SK-N-SH (cell line): Measurements from ENCODE around the gene PAQR5. TPM values are rescaled to one million over a fixed set of nuclear protein-coding genes. Genes with fewer than 3 reads are reported as not detected.

Source experiments
- CTCF ChIA-PET: fragments of 300-600, 350-600 bp; formaldehyde crosslinking; extraction: SDS; loops from one replicate; lab custom pipeline; 2021; lab: Yijun Ruan, JAX
- POLR2A ChIA-PET: fragments of 350-600 bp; sonication (Branson Sonifier 250); formaldehyde crosslinking; extraction: SDS; loops from one replicate; lab custom pipeline; 2020; ENCODE audit warnings: antibody characterized with exemption, inconsistent platforms; lab: Yijun Ruan, JAX
- DNase-seq: peaks from one replicate; pipeline ENCODE4 v3.0.0; 2012
- H2AFZ ChIP-seq: fragments of 200-600 bp; sonication (generic); 2 replicates; pipeline ENCODE4 v1.8.1; 2016; ENCODE audit warnings: antibody characterized with exemption, mild to moderate bottlenecking, low read depth
- H3F3A ChIP-seq: fragments of 200-600 bp; sonication (generic); replicated peaks from 2 replicates; pipeline ENCODE3; 2016; ENCODE audit warnings: antibody characterized with exemption, mild to moderate bottlenecking; ENCODE audit not compliant: insufficient read depth
- H3K27ac ChIP-seq, 2 experiments: fragments of 200-500 bp in 1 of 2; fragments of 200-600 bp in 1 of 2; sonication (Bioruptor generic) in 1 of 2; sonication (generic), shearing (Covaris generic) in 1 of 2; 2 replicates each; pipeline versions ENCODE4 v1.5.1 to v1.6.1; 2014 to 2016; ENCODE audit warnings: low read depth in 2 of 2, inconsistent platforms in 1 of 2, low read length in 1 of 2, mild to moderate bottlenecking in 1 of 2, mixed read lengths in 1 of 2
- H3K27me3 ChIP-seq: fragments of 200-600 bp; sonication (generic), shearing (Covaris generic); 2 replicates; pipeline ENCODE4 v1.6.1; 2016; ENCODE audit warnings: mixed run types; ENCODE audit not compliant: insufficient read depth
- H3K36me3 ChIP-seq, 2 experiments: fragments of 200-500 bp in 1 of 2; fragments of 200-600 bp in 1 of 2; sonication (Bioruptor generic) in 1 of 2; sonication (generic) in 1 of 2; replicated peaks in 1 of 2; 2 replicates each; pipeline versions ENCODE3 to v1.5.1; 2014 to 2016; ENCODE audit warnings: low read length in 1 of 2, mild to moderate bottlenecking in 1 of 2; ENCODE audit not compliant: insufficient read depth in 2 of 2, control insufficient read depth in 1 of 2
- H3K4me1 ChIP-seq, 2 experiments: fragments of 200-500 bp in 1 of 2; fragments of 200-600 bp in 1 of 2; sonication (Bioruptor generic) in 1 of 2; sonication (generic), shearing (Covaris generic) in 1 of 2; 2 replicates each; pipeline versions ENCODE4 v1.5.1 to v1.6.1; 2014 to 2016; ENCODE audit warnings: low read depth in 1 of 2, low read length in 1 of 2, mixed run types in 1 of 2; ENCODE audit not compliant: insufficient read depth in 2 of 2, control insufficient read depth in 1 of 2
- H3K4me2 ChIP-seq: fragments of 200-600 bp; sonication (generic), shearing (Covaris generic); 2 replicates; pipeline ENCODE4 v1.6.1; 2017; ENCODE audit warnings: mixed run types
- H3K4me3 ChIP-seq, 2 experiments: fragments of 200-500 bp in 1 of 2; fragments of 200-600 bp in 1 of 2; sonication (Bioruptor generic) in 1 of 2; sonication (generic), shearing (Covaris generic) in 1 of 2; 2 replicates each; pipeline versions ENCODE4 v1.5.1 to v1.8.1; 2014 to 2016; ENCODE audit warnings: low read depth in 2 of 2, inconsistent platforms in 1 of 2, low read length in 1 of 2, mild to moderate bottlenecking in 1 of 2, mixed read lengths in 1 of 2, moderate library complexity in 1 of 2
- H3K79me2 ChIP-seq: fragments of 200-600 bp; sonication (generic); 2 replicates; pipeline ENCODE4 v1.8.1; 2017; ENCODE audit warnings: mild to moderate bottlenecking; ENCODE audit not compliant: insufficient read depth
- H3K9ac ChIP-seq: fragments of 200-600 bp; sonication (generic); 2 replicates; pipeline ENCODE4 v1.6.1; 2017; ENCODE audit warnings: mixed run types
- H3K9me2 ChIP-seq: fragments of 200-600 bp; sonication (generic); 2 replicates; pipeline ENCODE4 v1.6.1; 2017; ENCODE audit warnings: mixed run types
- H3K9me3 ChIP-seq: fragments of 200-600 bp; sonication (generic); 2 replicates; pipeline ENCODE4 v1.6.1; 2017; ENCODE audit warnings: mixed run types, mild to moderate bottlenecking, moderate library complexity
- H4K20me1 ChIP-seq: fragments of 200-600 bp; sonication (generic); 2 replicates; pipeline ENCODE4 v1.6.1; 2017; ENCODE audit warnings: mild to moderate bottlenecking, mixed run types; ENCODE audit not compliant: insufficient read depth
- ELF1 ChIP-seq: IDR thresholded peaks from 2 replicates; pipeline ENCODE4 v1.4.0; 2012
- EP300 ChIP-seq, 2 experiments: IDR thresholded peaks; 2 replicates each; pipeline versions ENCODE4 v1.4.0 to v1.6.1; 2012; ENCODE audit warnings: borderline replicate concordance in 1 of 2, low read depth in 1 of 2, low read length in 1 of 2
- EZH2phosphoT487 ChIP-seq: fragments of 200-600 bp; sonication (generic); IDR thresholded peaks from 2 replicates; pipeline ENCODE4 v1.6.1; 2017; ENCODE audit warnings: low read depth, mixed run types, mild to moderate bottlenecking, antibody characterized with exemption, moderate library complexity, borderline replicate concordance
- JUND ChIP-seq: IDR thresholded peaks from 2 replicates; pipeline ENCODE4 v1.4.0; 2012
- MEF2A ChIP-seq: IDR thresholded peaks from 2 replicates; pipeline ENCODE4 v1.4.0; 2012; ENCODE audit warnings: low read depth, borderline replicate concordance
- MXI1 ChIP-seq: IDR thresholded peaks from 2 replicates; pipeline ENCODE4 v1.6.1; 2012; ENCODE audit warnings: mild to moderate bottlenecking, low read depth, low read length, improper control_type of control experiment
- NFIC ChIP-seq: IDR thresholded peaks from 2 replicates; pipeline ENCODE4 v1.4.0; 2012; ENCODE audit warnings: borderline replicate concordance
- SIN3A ChIP-seq: IDR thresholded peaks from 2 replicates; pipeline ENCODE4 v1.6.1; 2012; ENCODE audit warnings: low read depth, mild to moderate bottlenecking, low read length, moderate library complexity, borderline replicate concordance
- SMC3 ChIP-seq: IDR thresholded peaks from 2 replicates; pipeline ENCODE4 v1.6.1; 2012; ENCODE audit warnings: low read depth, low read length, improper control_type of control experiment
- TCF12 ChIP-seq: IDR thresholded peaks from 2 replicates; pipeline ENCODE4 v1.4.0; 2012
- YY1 ChIP-seq: IDR thresholded peaks from 2 replicates; pipeline ENCODE4 v1.4.0; 2012; ENCODE audit warnings: low read depth, mild to moderate bottlenecking
- WGBS: methylation state at CpG from one replicate; pipeline ENCODE4 v1.1.6; 2017; ENCODE audit warnings: low lambda C conversion rate; 5-methylcytosine and 5-hydroxymethylcytosine counted together
- polyA plus RNA-seq, 3 experiments: library from polyadenylated mRNA; depleted of rRNA; stranded (reverse); fragments of >200 nt; gene quantifications; 2 replicates each; pipeline ENCODE4 v1.2.3, GENCODE V29; 2012
- TF ChIP-seq, protein P1 (sequence below): IDR thresholded peaks from 2 replicates; pipeline ENCODE4 v1.4.0; 2012; ENCODE audit warnings: low read depth, borderline replicate concordance
- TF ChIP-seq, protein P2 (sequence below): IDR thresholded peaks from 2 replicates; pipeline ENCODE4; 2012

PAQR5 gene
- polyA plus RNA-seq, 1 of the 3 experiments (the other 2 are of a cell fraction): 3.9 TPM

DNA sequence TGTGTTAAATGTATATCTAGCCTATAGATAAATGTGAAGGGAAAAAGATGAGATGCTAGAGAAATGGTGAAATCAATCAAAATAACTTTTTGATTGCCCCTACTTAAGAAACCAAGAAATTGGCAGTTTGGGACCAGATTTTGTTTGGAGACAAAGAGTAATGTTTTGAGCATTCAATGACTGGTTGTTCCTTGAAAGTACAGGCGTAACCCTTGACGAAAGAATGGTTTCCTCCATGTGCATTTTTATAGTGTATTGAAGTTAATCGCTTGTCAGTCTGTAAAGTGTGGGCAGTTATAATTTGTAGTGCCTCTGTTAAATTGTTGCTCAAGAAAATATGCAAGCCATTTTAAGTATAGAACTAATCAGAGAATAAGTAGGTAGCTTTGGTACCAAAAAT lies 116.7 kb downstream of the PAQR5 start:
- TF ChIP-seq NFIC: no peak
- TF ChIP-seq TCF12: no peak
- TF ChIP-seq ELF1: no peak
- no peak for TF ChIP-seq MXI1
- 0 out of 2 replicates have a peak, but pooled peaks have one; percentile 1 for TF ChIP-seq JUND
- TF ChIP-seq, protein P1, sequence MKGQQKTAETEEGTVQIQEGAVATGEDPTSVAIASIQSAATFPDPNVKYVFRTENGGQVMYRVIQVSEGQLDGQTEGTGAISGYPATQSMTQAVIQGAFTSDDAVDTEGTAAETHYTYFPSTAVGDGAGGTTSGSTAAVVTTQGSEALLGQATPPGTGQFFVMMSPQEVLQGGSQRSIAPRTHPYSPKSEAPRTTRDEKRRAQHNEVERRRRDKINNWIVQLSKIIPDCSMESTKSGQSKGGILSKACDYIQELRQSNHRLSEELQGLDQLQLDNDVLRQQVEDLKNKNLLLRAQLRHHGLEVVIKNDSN: no peak
- TF ChIP-seq SMC3: no peak
- TF ChIP-seq SIN3A: no peak
- Histone ChIP-seq H3K4me3 (peak overlapping the region; percentile 82 to 95), H3F3A (peaks cover 11% of the 10 kb centered on the region), H3K9ac (peak overlapping the region; percentile 87; the same call in 1 of the 2 replicates), H3K9me3 (no peaks in the 10 kb centered on the region), H4K20me1 (no peaks in the 10 kb centered on the region), H3K4me1 (peaks cover 10 to 22% of the 10 kb centered on the region in 2 experiments; a peak in 3 of 4 replicates), H3K9me2 (no peaks in the 10 kb centered on the region), H2AFZ (peak overlapping the region; percentile 80), H3K27ac (peak overlapping the region; percentile 85 to 86), H3K4me2 (peak overlapping the region; percentile 92), H3K79me2 (peaks cover 96% of the 10 kb centered on the region), H3K27me3 (no peaks in the 10 kb centered on the region), H3K36me3 (peaks cover 12 to 31% of the 10 kb centered on the region in 2 experiments)
- WGBS: 47% methylated on average over 3 of the region's 3 CpGs
- CTCF ChIA-PET: interaction anchor here (1.5 to 5.7 kb wide), 2 partner anchors 21 to 356 kb away, joined by 8 to 24 read pairs (median 11); no protein-coding TSS in a partner anchor
- DNase-seq: no peak
- POLR2A ChIA-PET: interaction anchor here (1.0 to 2.3 kb wide), 2 partner anchors 37 to 47 kb away, joined by 3 to 14 read pairs; partner anchors contain the start of gene RPLP1

DNA sequence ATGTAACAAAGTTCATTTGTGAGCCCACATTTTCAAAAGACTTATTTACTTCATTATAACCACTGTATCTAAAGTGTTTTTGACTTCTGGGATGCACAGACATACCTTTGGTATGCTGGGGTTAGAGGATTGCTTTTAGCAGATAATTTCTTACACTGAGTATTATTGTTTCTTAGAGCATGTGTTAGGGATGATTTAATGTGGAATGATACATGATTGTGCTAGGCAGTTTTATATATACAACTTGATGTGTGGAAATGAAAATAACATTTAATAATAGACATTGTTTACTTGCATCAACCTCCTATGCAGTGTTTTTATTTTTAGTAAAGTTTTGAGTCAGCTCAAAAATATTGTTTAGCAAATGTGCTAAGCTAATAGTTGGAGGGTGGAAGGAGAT lies 118.9 kb downstream of the PAQR5 start:
- POLR2A ChIA-PET: interaction anchor here (1.4 kb wide), 1 partner anchor 35 kb away, joined by 5 read pairs; the partner anchor contains the start of gene RPLP1
- no peak for TF ChIP-seq MEF2A
- peak; percentile 50 for TF ChIP-seq JUND
- TF ChIP-seq EZH2phosphoT487: no peak
- TF ChIP-seq TCF12: peak; percentile 42; the same call in 1 of the 2 replicates
- TF ChIP-seq, protein P2, sequence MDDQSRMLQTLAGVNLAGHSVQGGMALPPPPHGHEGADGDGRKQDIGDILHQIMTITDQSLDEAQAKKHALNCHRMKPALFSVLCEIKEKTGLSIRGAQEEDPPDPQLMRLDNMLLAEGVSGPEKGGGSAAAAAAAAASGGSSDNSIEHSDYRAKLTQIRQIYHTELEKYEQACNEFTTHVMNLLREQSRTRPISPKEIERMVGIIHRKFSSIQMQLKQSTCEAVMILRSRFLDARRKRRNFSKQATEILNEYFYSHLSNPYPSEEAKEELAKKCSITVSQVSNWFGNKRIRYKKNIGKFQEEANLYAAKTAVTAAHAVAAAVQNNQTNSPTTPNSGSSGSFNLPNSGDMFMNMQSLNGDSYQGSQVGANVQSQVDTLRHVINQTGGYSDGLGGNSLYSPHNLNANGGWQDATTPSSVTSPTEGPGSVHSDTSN: peak; percentile 30; the same call in 1 of the 2 replicates
- 0 out of 4 replicates have a peak, but pooled peaks of 1 of the 2 experiments have one; percentile 28 for TF ChIP-seq EP300 (IDR thresholded peaks at IDR 0.05; ENCODE audit: borderline replicate concordance in 1 of 2, low read depth in 1 of 2, low read length in 1 of 2)
- no peak for TF ChIP-seq YY1
- no peak for TF ChIP-seq SIN3A
- TF ChIP-seq, all 33 proteins: peak for 4
- no peak for DNase-seq
- Histone ChIP-seq H4K20me1 (no peaks in the 10 kb centered on the region), H3F3A (peaks cover 11% of the 10 kb centered on the region), H3K9me2 (no peaks in the 10 kb centered on the region), H3K27ac (peak overlapping the region in 1 of 2 experiments; percentile 44; a peak in 2 of 4 replicates), H3K27me3 (no peaks in the 10 kb centered on the region), H3K79me2 (peaks cover 86% of the 10 kb centered on the region), H3K4me2 (0 out of 2 replicates have a peak overlapping the region, but pooled peaks have one; percentile 20), H3K4me3 (no peak overlapping the region), H3K36me3 (peaks cover 19 to 28% of the 10 kb centered on the region in 2 experiments), H2AFZ (no peak overlapping the region), H3K9ac (no peak overlapping the region), H3K9me3 (no peaks in the 10 kb centered on the region), H3K4me1 (peaks cover 10 to 22% of the 10 kb centered on the region in 2 experiments; a peak in 3 of 4 replicates)
- CTCF ChIA-PET: interaction anchor here (0.7 to 2.2 kb wide), 3 partner anchors 8 to 358 kb away, joined by 3 to 11 read pairs (median 3); no protein-coding TSS in a partner anchor
